ENCODE data around the gene HES6. TPM values are rescaled to one million over a fixed set of nuclear protein-coding genes. Genes with fewer than 3 reads are reported as not detected.

HES6 gene
- total and polyA plus RNA-seq, 2 of the 8 experiments (the other 6 are each of a cell fraction or from before 2014, with no cell fraction given): 32.6 to 36.3 TPM

DNA sequence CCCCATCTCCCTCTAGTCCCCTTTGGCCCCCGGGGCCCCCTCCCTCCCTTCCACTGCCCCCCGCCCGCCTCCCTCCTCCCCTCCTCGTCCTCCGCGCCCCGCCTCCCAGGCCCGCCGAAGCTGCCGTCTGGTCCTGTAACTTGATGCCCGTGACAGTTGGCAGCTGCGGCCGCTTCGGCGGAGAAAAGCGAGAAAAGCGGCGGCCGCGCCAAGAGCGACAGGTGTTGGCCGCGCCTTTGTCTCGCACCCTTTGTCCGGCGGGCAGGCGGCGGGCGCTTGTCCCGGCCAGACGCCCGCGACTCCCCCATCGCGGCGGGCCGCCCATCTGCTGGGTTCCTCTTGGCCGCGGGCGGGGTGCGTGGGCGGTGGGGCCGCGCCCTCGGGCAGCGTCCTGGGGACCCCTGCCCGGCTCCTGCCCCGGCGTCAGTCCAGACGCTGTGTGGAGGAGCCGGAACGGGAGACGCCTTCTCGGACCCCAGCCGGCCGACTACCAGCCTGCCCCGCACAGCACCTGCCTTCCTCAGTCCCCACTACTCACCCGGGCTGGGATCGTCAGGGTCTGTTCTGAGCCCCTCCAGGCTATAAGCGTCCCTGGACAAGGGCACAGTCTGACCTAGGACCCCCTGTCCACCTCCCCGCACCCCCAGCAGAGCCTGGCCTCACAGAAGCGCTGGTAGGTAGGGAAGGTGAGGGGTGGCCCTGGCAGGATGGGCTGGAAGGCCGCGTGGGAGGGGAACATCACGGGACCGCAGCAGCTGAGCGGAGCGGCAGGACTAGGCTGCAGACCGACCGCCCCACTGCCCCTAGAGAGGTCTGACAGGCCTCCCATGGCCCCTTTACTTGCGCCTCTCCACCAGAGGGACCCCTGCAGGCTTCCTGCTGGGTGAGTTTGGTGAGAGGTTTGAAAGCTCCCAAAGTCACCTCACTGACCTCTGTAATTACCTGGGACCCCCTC, 1.2 kb upstream of the HES6 start:
- H3K56ac ChIP-seq (replicated peaks; ENCODE audit: insufficient read length, low read depth, low read length): peak overlapping the region; percentile 25
- peak overlapping the region; percentile 35; the same call in 1 of the 2 replicates for H2BK12ac ChIP-seq (ENCODE audit: low read depth, low read length)
- 3% methylated on average over 36 of the region's 71 CpGs; no CpG with 5 or more reads in 1 of the 2 experiments for WGBS, 2 experiments (ENCODE audit: extremely low coverage in 1 of 2, insufficient coverage in 1 of 2, insufficient read length in 1 of 2, insufficient replicate concordance in 2 of 2, low coverage in 1 of 2, low lambda C conversion rate in 2 of 2, missing lambda C conversion rate in 1 of 2)
- peaks cover 0 to 8% of the 10 kb centered on the region in 2 experiments for H4K20me1 ChIP-seq (replicated peaks in 1 of 2; ENCODE audit: control insufficient read depth in 1 of 2, insufficient read depth in 2 of 2, low read length in 2 of 2)
- peak overlapping the region; percentile 82 for H3K4ac ChIP-seq (replicated peaks; ENCODE audit: insufficient read length, low read depth, low read length)
- H2BK15ac ChIP-seq (ENCODE audit: low read length): peak overlapping the region; percentile 92; the same call in 1 of the 2 replicates
- H2BK20ac ChIP-seq (ENCODE audit: low read length): no peak overlapping the region
- no peak overlapping the region for H2AK5ac ChIP-seq (ENCODE audit: low read depth, low read length)
- peaks cover 15% of the 10 kb centered on the region; the same call in 1 of the 2 replicates for H3K23me2 ChIP-seq (ENCODE audit: low read depth, low read length)
- ChIA-PET CTCF (ENCODE audit: partially characterized antibody) (interaction anchor here (16.7 kb wide), 1 partner anchor 21 kb away, joined by 208 read pairs; no protein-coding TSS in a partner anchor), POLR2A (ENCODE audit: partially characterized antibody) (interaction anchor here (0.5 to 3.0 kb wide), 10 partner anchors 10 to 250 kb away, joined by 3 to 21 read pairs (median 7); partner anchors contain the start of gene PER2)
- H4K5ac ChIP-seq (ENCODE audit: insufficient read length, low read depth, low read length): peak overlapping the region; percentile 57
- peaks cover 0 to 10% of the 10 kb centered on the region in 2 experiments; a peak in 2 of 4 replicates for H3K9me3 ChIP-seq (ENCODE audit: insufficient read depth in 2 of 2, low read depth in 1 of 2, low read length in 1 of 2)
- no peaks in the 10 kb centered on the region for H3K79me2 ChIP-seq (ENCODE audit: control insufficient read depth in 1 of 2, insufficient read depth in 2 of 2, low read length in 2 of 2)
- peak overlapping the region; percentile 73; the same call in 1 of the 2 replicates for H2BK5ac ChIP-seq (ENCODE audit: low read depth, low read length)
- peak overlapping the region; percentile 94 to 96 for H3K4me2 ChIP-seq (ENCODE audit: insufficient read depth in 1 of 2, low read depth in 2 of 2, low read length in 2 of 2)
- peak overlapping the region in 3 of 4 experiments; percentile 35 to 65 (median 63); a peak in 5 of 7 replicates for H3K9ac ChIP-seq (replicated peaks in 1 of 4; ENCODE audit: extremely low read depth in 1 of 4, low read depth in 3 of 4, low read length in 3 of 4)
- H3K4me3 ChIP-seq (ENCODE audit: extremely low read depth in 1 of 4, insufficient read depth in 2 of 4, low read depth in 3 of 4, low read length in 4 of 4): peak overlapping the region; percentile 46 to 81 (median 58)
- no peak overlapping the region for H2AFZ ChIP-seq (ENCODE audit: low read length)
- H3K79me1 ChIP-seq (ENCODE audit: low read depth, low read length): no peaks in the 10 kb centered on the region
- peaks cover 3 to 15% (median 7%) of the 10 kb centered on the region in 4 experiments for H3K4me1 ChIP-seq (replicated peaks in 1 of 4; ENCODE audit: control insufficient read depth in 3 of 4, insufficient read depth in 4 of 4, low read length in 3 of 4)
- H4K8ac ChIP-seq (ENCODE audit: extremely low read depth, insufficient read depth, low read length): peak overlapping the region; percentile 92; the same call in 1 of the 2 replicates
- peaks cover 0 to 7% (median 0%) of the 10 kb centered on the region in 4 experiments; a peak in 1 of 8 replicates for H3K36me3 ChIP-seq (ENCODE audit: control insufficient read depth in 2 of 4, insufficient read depth in 4 of 4, low read length in 3 of 4)
- H3K23ac ChIP-seq (ENCODE audit: insufficient read length): no peak overlapping the region
- H3K27me3 ChIP-seq (replicated peaks in 1 of 4; ENCODE audit: control insufficient read depth in 3 of 4, extremely low read depth in 1 of 4, insufficient read depth in 3 of 4, low read length in 3 of 4): peaks cover 8 to 48% (median 38%) of the 10 kb centered on the region in 4 experiments
- peak overlapping the region; percentile 60 for H3K18ac ChIP-seq (ENCODE audit: extremely low read depth, low read length)
- H4K91ac ChIP-seq (replicated peaks; ENCODE audit: insufficient read length, low read length): peak overlapping the region; percentile 68
- H3K27ac ChIP-seq (ENCODE audit: low read depth, low read length): no peak overlapping the region; the same call in 1 of the 2 replicates
- peak overlapping the region; percentile 47 for H2BK120ac ChIP-seq (replicated peaks; ENCODE audit: low read depth, low read length)
- DNase-seq (ENCODE audit: low read depth in 1 of 2, low spot score in 2 of 2): peak in 1 of 2 experiments; percentile 85
- FAIRE-seq: no peak
- peak overlapping the region; percentile 95 for H3K14ac ChIP-seq (ENCODE audit: insufficient read length)
- TF ChIP-seq EGR1 (IDR thresholded peaks at IDR 0.05; ENCODE audit: borderline replicate concordance, low read depth, low read length): peak; percentile 83
- TF ChIP-seq, protein P1, sequence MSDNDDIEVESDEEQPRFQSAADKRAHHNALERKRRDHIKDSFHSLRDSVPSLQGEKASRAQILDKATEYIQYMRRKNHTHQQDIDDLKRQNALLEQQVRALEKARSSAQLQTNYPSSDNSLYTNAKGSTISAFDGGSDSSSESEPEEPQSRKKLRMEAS (IDR thresholded peaks at IDR 0.05): peak; percentile 22; the same call in 1 of the 2 replicates
- TF ChIP-seq BACH1 (IDR thresholded peaks at IDR 0.05; ENCODE audit: low read length): no peak
- TF ChIP-seq PHF8 (conservative IDR thresholded peaks at IDR 0.05; ENCODE audit: low read depth, low read length): peak; percentile 28; the same call in 1 of the 2 replicates
- TF ChIP-seq, protein P2, sequence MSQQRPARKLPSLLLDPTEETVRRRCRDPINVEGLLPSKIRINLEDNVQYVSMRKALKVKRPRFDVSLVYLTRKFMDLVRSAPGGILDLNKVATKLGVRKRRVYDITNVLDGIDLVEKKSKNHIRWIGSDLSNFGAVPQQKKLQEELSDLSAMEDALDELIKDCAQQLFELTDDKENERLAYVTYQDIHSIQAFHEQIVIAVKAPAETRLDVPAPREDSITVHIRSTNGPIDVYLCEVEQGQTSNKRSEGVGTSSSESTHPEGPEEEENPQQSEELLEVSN (IDR thresholded peaks at IDR 0.05): 0 out of 2 replicates have a peak, but pooled peaks have one; percentile 12
- TF ChIP-seq CEBPB (IDR thresholded peaks at IDR 0.05; ENCODE audit: low read depth, low read length): no peak
- TF ChIP-seq TCF12 (IDR thresholded peaks at IDR 0.05; ENCODE audit: low read depth, low read length): no peak
- peak; percentile 42 for TF ChIP-seq TAF1 (IDR thresholded peaks at IDR 0.05; ENCODE audit: low read depth, low read length)
- no peak for TF ChIP-seq HDAC2 (IDR thresholded peaks at IDR 0.05; ENCODE audit: borderline replicate concordance in 1 of 2, low read depth in 2 of 2, low read length in 2 of 2)
